B cell (primary cell): Measurements from ENCODE around the gene ATN1. TPM values are rescaled to one million over a fixed set of nuclear protein-coding genes. Genes with fewer than 3 reads are reported as not detected.

Experiments
- ATAC-seq: fragments of 200-7000 bp; cut with Tn5 transposase; one replicate; pipeline ENCODE4 v1.10.0; 2021; ENCODE audit warnings: low read depth, mild to moderate bottlenecking, moderate number of reproducible peaks, moderate library complexity
- CTCF ChIA-PET: fragments of 350-600 bp; sonication (Branson Sonifier 250); formaldehyde crosslinking; loops from one replicate; lab custom pipeline; 2021; ENCODE audit warnings: antibody characterized with exemption, inconsistent platforms; lab: Charles Lee
- POLR2A ChIA-PET: fragments of 350-600 bp; sonication (Branson Sonifier 250); formaldehyde crosslinking; loops from one replicate; lab custom pipeline; 2021; ENCODE audit warnings: antibody characterized with exemption; lab: Charles Lee
- DNase-seq: peaks from one replicate; pipeline ENCODE4 v3.0.0; 2013
- H2AFZ ChIP-seq: 2 replicates; pipeline ENCODE4 v1.6.1; 2012; ENCODE audit warnings: mild to moderate bottlenecking, low read depth, low read length; ENCODE audit not compliant: insufficient read depth, poor library complexity, severe bottlenecking
- H3K27ac ChIP-seq, 2 donors: 1 replicate in 1 of 2; 2 replicates in 1 of 2; pipeline ENCODE4 v1.5.1; 2012 to 2013; ENCODE audit warnings: low read length in 2 of 2, mild to moderate bottlenecking in 2 of 2, moderate library complexity in 1 of 2
- H3K27me3 ChIP-seq, 4 experiments: fragments of 200-600 bp in 1 of 4; sonication (generic) in 1 of 4; replicated peaks in 1 of 4; 1 replicate in 2 of 4; 2 replicates in 2 of 4; pipeline versions ENCODE4 v1.6.1 to v1.7.0; 2013 to 2016; ENCODE audit warnings: low read length in 3 of 4, mild to moderate bottlenecking in 2 of 4, mixed read lengths in 1 of 4, moderate library complexity in 1 of 4; ENCODE audit not compliant: insufficient read depth in 4 of 4, control insufficient read depth in 3 of 4; ENCODE audit errors: control extremely low read depth in 1 of 4
- H3K36me3 ChIP-seq, 2 experiments: replicated peaks in 1 of 2; 1 replicate in 1 of 2; 2 replicates in 1 of 2; pipeline versions ENCODE4 v1.6.1 to v1.7.1; 2013; ENCODE audit warnings: low read length in 1 of 2; ENCODE audit not compliant: insufficient read depth in 2 of 2, control insufficient read depth in 1 of 2; ENCODE audit errors: control extremely low read depth in 1 of 2, extremely low read depth in 1 of 2
- H3K4me1 ChIP-seq, 2 donors: fragments of 200-600 bp in 1 of 2; sonication (generic) in 1 of 2; 1 replicate in 1 of 2; 2 replicates in 1 of 2; pipeline versions ENCODE4 v1.5.1 to v1.6.1; 2013 to 2017; ENCODE audit warnings: low read length in 2 of 2; ENCODE audit not compliant: control insufficient read depth in 2 of 2, insufficient read depth in 2 of 2
- H3K4me2 ChIP-seq: replicated peaks from 2 replicates; pipeline ENCODE3; 2012; ENCODE audit warnings: mild to moderate bottlenecking, low read depth, low read length; ENCODE audit not compliant: poor library complexity, severe bottlenecking
- H3K4me3 ChIP-seq, 5 experiments: fragments of 200-600 bp in 1 of 5; sonication (generic) in 1 of 5; 1 replicate in 3 of 5; 2 replicates in 2 of 5; pipeline versions ENCODE4 v1.5.1 to v1.7.0; 2011 to 2016; ENCODE audit warnings: low read length in 4 of 5, mild to moderate bottlenecking in 4 of 5, low read depth in 2 of 5, control low read depth in 1 of 5, moderate library complexity in 1 of 5; ENCODE audit not compliant: insufficient read depth in 1 of 5; ENCODE audit errors: control extremely low read depth in 1 of 5, extremely low read depth in 1 of 5
- H3K79me2 ChIP-seq: fragments of 200-600 bp; sonication (generic); one replicate; pipeline ENCODE4 v1.6.0; 2016; ENCODE audit warnings: low read length; ENCODE audit not compliant: control insufficient read depth, insufficient read depth
- H3K9ac ChIP-seq: fragments of 200-600 bp; sonication (generic); 2 replicates; pipeline ENCODE4 v1.6.1; 2017; ENCODE audit warnings: mild to moderate bottlenecking, low read length, moderate library complexity
- H3K9me3 ChIP-seq, 3 donors: one replicate each; pipeline versions ENCODE4 v1.6.1 to v1.7.1; 2013; ENCODE audit warnings: low read length in 2 of 3; ENCODE audit not compliant: control insufficient read depth in 2 of 3, insufficient read depth in 1 of 3; ENCODE audit errors: control extremely low read depth in 1 of 3
- H4K20me1 ChIP-seq: 2 replicates; pipeline ENCODE4 v1.6.0; 2012; ENCODE audit warnings: mild to moderate bottlenecking, low read length; ENCODE audit not compliant: insufficient read depth, control insufficient read depth, poor library complexity, severe bottlenecking
- H3K27ac Mint-ChIP-seq: one replicate; pipeline ENCODE4 v1.8.0; 2021; ENCODE audit warnings: mixed read lengths
- H3K27me3 Mint-ChIP-seq: one replicate; pipeline ENCODE4 v1.8.0; 2021; ENCODE audit warnings: mixed read lengths
- H3K4me1 Mint-ChIP-seq: one replicate; pipeline ENCODE4 v1.8.0; 2021; ENCODE audit warnings: mixed read lengths
- H3K4me3 Mint-ChIP-seq: one replicate; pipeline ENCODE4 v1.8.0; 2021; ENCODE audit warnings: mixed read lengths
- H3K9me3 Mint-ChIP-seq: one replicate; pipeline ENCODE4 v1.8.0; 2022; ENCODE audit warnings: mixed read lengths; ENCODE audit not compliant: insufficient read depth
- CTCF ChIP-seq: fragments of 200-600 bp; IDR thresholded peaks from one replicate; pipeline ENCODE4 v1.8.0; 2022; ENCODE audit warnings: antibody characterized with exemption, mild to moderate bottlenecking
- EZH2 ChIP-seq: IDR thresholded peaks from 2 replicates; pipeline ENCODE4 v1.6.1; 2012; ENCODE audit warnings: borderline replicate concordance, low read depth, mild to moderate bottlenecking, moderate library complexity, low read length; ENCODE audit not compliant: insufficient read depth, poor library complexity, severe bottlenecking
- WGBS: methylation state at CpG from one replicate; pipeline ENCODE4 v1.1.5; 2013; ENCODE audit warnings: missing lambda C conversion rate; ENCODE audit not compliant: insufficient coverage; 5-methylcytosine and 5-hydroxymethylcytosine counted together
- intact Hi-C: fragments of 100-400 bp; cut with micrococcal nuclease; formaldehyde crosslinking; loops from one replicate; pipeline ENCODE4 v1.10.0; 2022
- polyA plus RNA-seq: library from polyadenylated mRNA; depleted of rRNA; stranded (reverse); fragments of >200 nt; gene quantifications from 2 replicates; pipeline ENCODE4 v1.2.3, GENCODE V29; 2012
- total RNA-seq, 2 donors: library from RNA; stranded (reverse); fragments of 120-200 nt in 1 of 2; gene quantifications; 1 replicate in 1 of 2; 2 replicates in 1 of 2; pipeline versions ENCODE4 v1.2.3 to v1.2.4, GENCODE V29; 2013 to 2022

ATN1 gene
- total and polyA plus RNA-seq, 2 donors (not counting 1 experiment from before 2014, with no cell fraction given), result 21.0 to 50.8 TPM

- no peak overlapping the region for H3K4me2 ChIP-seq
- no CpG with 5 or more reads among the region's 3 CpGs for WGBS
- CTCF ChIA-PET, result no interaction called here
Measured at GRCh38 chr12:6978611-6979011, 50.9 kb downstream of the ATN1 start.

DNA sequence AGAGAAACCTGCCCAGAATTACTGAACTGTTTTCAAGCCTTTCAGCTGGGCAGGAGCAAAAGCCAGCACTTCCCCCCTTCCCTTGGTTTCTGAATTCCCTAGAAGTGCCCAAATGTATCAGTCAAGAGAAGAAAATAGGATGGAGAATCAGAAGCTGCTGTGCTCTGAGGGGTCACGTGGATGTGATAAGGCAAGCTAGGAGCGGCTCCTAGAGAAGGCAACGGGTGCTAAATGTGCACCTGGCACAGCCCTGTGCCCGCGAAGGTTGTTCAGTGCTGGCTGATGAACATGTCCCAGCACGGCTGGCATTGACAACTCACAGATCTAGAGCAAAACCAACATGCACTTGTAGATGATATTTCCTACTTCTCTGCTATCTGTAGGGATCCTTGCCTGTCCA, 51.3 kb downstream of the ATN1 start:
- Histone ChIP-seq H4K20me1 (peaks cover 14% of the 10 kb centered on the region), H3K79me2 (peaks cover 8% of the 10 kb centered on the region), H3K27ac (no peak overlapping the region), H3K9me3 (no peaks in the 10 kb centered on the region), H3K9ac (no peak overlapping the region), H3K4me1 (no peaks in the 10 kb centered on the region), H3K4me3 (no peak overlapping the region), H2AFZ (no peak overlapping the region), H3K36me3 (peaks cover 1 to 82% of the 10 kb centered on the region in 2 experiments), H3K27me3 (no peaks in the 10 kb centered on the region), H3K4me2 (no peak overlapping the region)
- WGBS, result 98% methylated on average over 6 of the region's 6 CpGs
- intact Hi-C loops, result no loop called here
- ChIA-PET POLR2A (no interaction called here), CTCF (no interaction called here)
- H3K4me1 Mint-ChIP-seq, result no peaks in the 10 kb centered on the region
- DNase-seq, result no peak
- no peak overlapping the region for H3K4me3 Mint-ChIP-seq
- TF ChIP-seq EZH2, result no peak
- no peak for TF ChIP-seq CTCF
- ATAC-seq, result no peak
- H3K27me3 Mint-ChIP-seq, result no peaks in the 10 kb centered on the region
- H3K27ac Mint-ChIP-seq, result no peak overlapping the region
- no peaks in the 10 kb centered on the region for H3K9me3 Mint-ChIP-seq

More at GRCh38 chr12:6978611-6979011, 50.9 kb downstream of the ATN1 start:
- Mint-ChIP-seq H3K4me3 (no peak overlapping the region), H3K27me3 (no peaks in the 10 kb centered on the region), H3K4me1 (no peaks in the 10 kb centered on the region), H3K9me3 (no peaks in the 10 kb centered on the region), H3K27ac (no peak overlapping the region)
- H2AFZ ChIP-seq, result no peak overlapping the region
- intact Hi-C loops, result no loop called here
- no peak for ATAC-seq
- H3K79me2 ChIP-seq, result peaks cover 12% of the 10 kb centered on the region
- POLR2A ChIA-PET, result no interaction called here
- H3K9ac ChIP-seq, result no peak overlapping the region
- no peaks in the 10 kb centered on the region for H3K9me3 ChIP-seq
- no peaks in the 10 kb centered on the region for H3K27me3 ChIP-seq
- H4K20me1 ChIP-seq, result peaks cover 17% of the 10 kb centered on the region
- TF ChIP-seq EZH2 (no peak), CTCF (no peak)
- H3K4me3 ChIP-seq, result no peak overlapping the region
- no peak for DNase-seq
- H3K27ac ChIP-seq, result no peak overlapping the region
- peaks cover 1 to 84% of the 10 kb centered on the region in 2 experiments for H3K36me3 ChIP-seq
- no peaks in the 10 kb centered on the region for H3K4me1 ChIP-seq
